Measurements from ENCODE around the gene INSIG1.
A peak's percentile ranks its signal among the peaks of the same experiment; 100 is the strongest.

Gene INSIG1

DNA sequence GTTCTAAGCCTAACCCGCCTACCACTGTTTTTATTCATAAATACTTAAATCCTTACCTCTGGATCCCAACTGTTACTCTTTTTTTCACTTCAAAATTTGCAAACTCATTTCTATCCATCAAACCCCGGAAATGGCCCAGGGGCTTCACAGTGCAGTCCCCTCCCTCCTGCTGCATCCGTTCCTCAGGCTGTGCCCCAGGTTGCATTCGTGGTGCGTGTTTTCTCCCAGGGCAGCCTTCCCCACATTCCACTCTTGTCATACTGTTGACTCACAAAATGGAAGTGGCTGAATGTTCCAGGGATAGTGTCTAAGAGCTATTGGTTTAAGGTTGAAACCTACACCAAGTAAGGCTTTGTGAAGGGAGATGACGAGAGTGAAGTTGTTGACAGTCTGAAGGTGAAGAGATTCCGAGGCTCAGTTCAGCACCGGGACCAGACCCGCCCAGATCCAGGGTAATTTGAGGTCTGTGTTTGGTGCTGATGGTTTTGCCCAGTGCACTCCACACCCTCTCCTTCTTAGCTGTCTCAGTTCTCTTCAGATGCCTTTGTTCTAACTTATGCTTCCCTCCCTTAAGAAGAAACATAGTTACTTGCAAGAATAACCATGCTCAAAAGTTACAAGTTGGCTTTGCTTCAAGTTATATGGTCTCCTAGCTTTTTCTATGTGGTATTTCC lies 7.7 kb downstream of the INSIG1 start:
- DNase-seq = no peak

- no peak for DNase-seq
Observed at GRCh38 chr7:155306673-155307470, 9.2 kb downstream of the INSIG1 start.

- DNase-seq = no peak
Observed at GRCh38 chr7:155308330-155309020, 10.8 kb downstream of the INSIG1 start.

DNA sequence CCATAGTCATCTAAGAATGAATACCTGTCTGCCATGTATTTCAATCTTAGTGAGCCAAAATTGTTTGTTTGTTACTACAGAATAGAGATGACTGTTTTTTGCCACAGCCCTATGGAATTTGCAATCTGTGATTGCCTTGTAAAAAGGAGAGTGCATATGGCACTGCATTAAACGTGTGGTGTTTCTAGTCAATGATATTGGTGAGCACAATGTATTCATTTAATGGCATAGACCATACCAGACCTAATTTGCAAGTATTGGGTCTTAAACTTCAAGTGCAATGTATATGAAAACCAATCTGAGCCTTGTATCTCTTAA lies 11.3 kb downstream of the INSIG1 start:
- no peak for DNase-seq

DNA sequence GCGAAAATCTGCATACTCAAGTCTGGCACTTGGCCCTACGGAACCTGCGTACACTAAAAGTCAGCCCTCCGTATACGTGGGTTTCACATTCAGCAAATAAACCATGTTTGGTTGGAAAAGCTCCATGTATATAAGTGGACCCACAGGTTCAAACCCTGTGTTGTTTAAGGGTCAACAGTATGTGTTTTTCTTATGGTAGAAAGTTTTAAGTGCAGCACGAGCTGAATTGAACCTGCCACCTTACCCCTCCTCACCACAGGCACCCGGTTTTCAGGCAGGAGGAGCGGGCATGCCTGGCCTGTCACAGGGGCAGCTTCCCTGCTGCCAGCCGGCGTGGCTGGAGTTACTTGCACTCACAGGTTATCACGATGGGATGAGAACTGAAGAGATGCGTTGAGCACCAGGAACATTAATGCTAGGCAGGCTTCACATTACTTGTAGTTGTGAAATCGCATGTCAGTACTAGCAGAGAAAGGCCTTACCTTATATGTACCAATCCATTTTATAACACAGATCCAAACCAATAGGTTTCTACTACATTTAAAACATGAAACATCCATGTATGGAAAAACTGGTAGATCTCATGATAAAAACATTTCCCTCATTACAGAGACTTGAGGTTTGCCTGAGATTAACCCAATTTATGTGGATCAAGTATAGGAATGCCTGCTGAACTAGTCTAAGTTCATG lies 12.9 kb downstream of the INSIG1 start:
- no peak for DNase-seq

- DNase-seq = no peak
Observed at GRCh38 chr7:155311826-155312537, 14.3 kb downstream of the INSIG1 start.

DNA sequence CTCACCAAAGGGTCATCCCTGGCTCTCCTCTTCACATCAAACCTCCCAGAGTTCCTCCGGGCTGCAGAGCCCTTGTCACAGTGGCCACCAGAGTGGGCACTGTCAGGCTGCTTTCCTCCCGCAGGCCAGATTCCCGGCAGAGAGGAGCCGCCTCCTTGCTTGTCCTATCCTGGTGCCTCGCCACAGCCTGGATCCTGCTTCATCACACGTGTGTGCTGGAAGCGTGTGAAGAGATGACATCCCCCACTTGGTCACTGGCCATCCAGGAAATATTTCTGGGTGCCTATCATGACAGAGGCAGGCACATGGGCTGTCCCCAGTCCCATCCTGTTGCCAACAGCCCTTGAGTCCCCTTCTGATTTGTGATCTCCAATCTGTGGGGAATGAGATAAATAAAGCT lies 15.0 kb downstream of the INSIG1 start:
- DNase-seq = no peak

DNA sequence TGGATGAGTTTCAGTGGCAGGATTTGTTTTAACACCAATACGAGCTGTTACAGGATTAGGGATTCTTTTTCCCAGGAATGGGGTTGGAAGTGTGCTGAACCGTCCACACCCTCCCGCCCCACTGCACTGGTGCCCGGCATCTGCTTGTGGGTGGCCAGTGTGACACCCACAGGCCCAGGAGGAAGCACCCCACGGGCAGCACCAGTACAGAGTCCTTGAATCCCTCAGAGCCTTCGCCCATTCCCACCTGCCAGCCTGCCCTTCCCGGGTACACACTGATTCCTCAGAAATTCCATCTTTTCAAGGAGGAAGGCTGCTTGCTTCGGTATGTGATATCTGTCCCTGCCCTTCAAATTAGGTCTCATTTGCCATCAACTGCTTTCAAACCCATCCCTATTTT lies 15.4 kb downstream of the INSIG1 start:
- no peak for DNase-seq

DNA sequence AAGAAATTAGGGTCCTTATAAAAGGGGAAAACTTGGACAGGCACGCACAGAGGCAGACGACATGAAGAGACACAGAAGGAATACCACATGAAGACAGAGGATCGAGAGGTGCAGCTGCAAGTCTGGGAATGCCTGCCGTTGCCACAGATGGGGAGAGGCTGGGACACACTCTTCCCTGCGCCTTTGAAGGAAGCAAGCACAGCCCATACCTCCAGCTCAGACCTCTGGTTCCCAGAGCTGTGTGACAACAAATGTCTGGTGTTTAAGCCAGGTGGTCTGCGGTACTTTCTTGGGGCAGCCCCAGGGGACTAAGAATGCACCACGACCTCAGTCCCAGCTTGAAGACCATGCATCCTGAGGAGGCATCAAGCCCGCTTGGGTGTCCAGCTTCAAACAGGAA lies 18.3 kb downstream of the INSIG1 start:
- no peak for DNase-seq

DNA sequence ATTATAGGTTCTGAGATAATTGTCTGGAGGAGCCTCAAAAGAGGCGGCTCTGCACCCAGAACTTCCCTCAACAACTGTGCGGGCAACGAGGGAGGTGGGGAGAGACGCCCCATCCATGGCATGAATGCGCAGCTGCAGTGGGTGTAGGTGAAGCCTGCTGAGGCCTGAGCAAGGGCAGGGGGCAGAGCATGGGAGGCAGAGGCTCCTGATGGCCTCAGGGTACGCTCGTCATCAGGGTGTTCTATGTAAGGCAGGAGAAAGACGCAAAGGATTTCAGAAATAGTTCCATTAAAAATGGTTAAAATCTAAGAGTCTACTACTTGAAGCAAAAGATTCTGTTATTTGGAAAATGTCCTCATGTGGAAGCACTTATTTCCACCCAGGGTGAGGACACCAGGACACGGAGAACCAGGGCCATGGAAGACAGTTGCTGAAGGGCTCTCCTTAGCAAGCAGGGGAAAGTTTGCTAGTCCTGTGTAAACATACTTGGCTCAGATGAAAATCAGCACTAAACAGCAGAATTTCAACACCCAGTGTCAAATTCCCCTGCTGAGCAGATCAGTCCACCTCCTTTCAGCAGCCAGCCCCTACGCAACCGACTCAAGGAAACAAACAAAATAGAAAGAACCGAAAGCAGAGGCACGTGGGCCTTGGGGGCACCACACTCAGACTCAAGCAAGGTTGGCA lies 18.9 kb downstream of the INSIG1 start:
- no peak for DNase-seq

- no peak for DNase-seq
Observed at GRCh38 chr7:155317114-155317434, 19.4 kb downstream of the INSIG1 start.

GRCh38 chr7:155318245-155318644 lies 20.6 kb downstream of the INSIG1 start:
- no peak for DNase-seq

- DNase-seq = peak; percentile 29
Observed at GRCh38 chr7:155322530-155322929, 24.9 kb downstream of the INSIG1 start.

GRCh38 chr7:155323001-155323638 lies 25.4 kb downstream of the INSIG1 start:
- DNase-seq = peak; percentile 10

DNA sequence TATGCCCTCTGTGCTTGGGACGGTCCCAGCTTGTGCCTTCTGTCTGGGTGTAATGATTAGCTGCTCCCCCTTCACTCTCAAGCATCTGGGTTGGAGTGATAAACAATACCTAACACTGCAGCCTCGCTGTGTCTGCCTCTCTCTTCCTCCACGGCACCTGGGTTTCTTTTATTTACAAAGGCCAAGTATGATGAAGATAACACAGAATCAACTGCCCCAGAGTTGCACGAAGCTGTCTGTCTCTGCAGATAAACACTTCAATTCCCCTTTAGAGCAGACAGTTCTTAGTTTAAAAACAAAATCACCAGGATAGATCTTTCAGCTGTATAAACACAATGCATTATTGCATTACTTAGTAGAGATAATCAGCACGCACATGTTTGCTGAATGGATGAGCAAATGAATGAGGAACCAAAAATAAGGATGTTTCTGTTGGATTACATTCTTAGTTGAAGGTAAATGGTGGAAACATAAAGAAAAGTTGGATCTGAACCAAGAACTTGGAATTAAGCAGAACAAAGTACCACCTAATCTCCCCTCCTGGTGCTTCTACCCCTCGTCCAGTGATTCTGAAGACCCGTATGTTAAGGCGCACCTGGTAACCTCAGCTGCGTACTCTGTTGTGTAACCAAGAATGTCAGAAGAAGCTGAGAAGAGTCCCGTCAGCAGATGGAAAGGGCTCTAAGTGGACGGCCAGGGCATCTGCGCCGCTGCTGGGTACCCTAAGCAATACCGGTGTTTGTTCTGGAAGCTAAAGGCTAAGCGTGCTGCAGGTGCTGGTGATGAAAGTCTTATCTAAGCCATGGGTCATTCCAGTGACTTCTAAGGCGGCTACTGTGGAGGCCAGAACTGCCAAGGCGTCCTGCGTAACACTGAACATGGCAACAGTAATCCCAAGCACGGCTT lies 26.6 kb downstream of the INSIG1 start:
- DNase-seq = no peak

DNA sequence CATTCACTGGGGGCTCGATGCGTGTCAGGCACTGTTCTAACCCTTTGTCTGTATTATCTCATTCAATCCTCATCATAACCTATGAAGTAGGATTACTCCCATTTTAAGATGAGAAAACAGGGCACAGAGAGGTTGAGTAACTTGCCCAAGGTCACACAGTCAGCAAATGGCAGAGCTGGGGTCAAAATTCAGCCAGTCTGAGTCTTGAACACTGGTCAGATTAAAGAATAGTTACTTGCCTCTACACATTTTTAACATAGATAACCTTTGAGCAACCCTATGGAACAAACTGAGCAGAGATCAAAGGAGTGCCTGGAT lies 27.2 kb downstream of the INSIG1 start:
- DNase-seq = no peak

DNA sequence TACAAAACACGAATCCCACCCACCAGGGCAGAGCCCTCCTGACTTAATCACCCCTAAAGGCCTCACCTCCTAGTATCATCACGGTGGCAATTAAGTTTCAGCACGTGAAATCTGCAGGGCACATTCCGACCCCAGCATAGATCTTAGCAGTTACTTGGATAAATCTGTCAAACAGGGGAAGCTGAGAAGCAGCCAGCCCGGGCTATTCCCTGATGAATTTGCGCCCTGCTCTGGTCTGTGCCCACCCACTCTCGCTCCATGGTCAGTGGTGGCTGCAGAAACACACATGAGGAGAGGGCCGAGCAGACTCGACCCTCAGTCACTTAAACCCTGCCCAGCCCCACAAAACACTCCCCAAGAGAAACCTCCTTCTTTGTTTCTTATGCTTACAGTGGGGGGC lies 28.7 kb downstream of the INSIG1 start:
- DNase-seq = no peak

DNA sequence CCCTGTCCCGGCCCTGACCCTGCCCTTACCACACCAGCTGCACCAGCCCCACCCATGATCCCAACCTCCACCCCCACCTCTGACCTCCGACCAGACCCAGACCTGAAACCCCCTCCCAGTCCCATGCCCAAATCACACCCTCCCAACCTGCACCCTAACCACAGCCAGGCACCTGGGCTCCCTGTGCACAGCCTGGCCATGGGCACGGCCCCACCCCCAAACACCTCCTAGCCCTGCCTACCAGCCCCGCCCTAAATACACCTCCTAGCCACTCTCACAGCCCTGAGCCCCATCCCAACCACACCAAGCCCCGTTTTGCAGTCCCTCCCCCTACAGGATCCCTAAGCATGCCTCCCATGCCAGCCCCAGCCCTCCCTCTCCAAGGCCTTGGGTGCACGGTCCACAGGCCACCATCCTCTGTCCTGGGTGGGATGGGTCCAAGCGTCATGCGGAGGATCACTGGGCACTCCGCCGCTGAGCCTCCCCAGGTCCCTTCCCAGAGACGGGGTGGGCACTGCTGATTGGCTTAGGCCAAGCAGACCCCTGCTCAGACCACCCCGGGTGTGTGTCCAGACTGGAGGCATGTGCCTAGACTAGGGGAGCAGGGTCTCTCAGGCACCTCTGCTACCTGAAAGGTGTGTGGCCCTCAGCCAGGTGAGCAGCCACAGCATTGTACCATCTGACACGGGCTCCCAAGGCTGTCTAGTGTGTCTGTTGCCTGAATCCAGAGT lies 30.1 kb downstream of the INSIG1 start:
- DNase-seq = no peak

GRCh38 chr7:155329225-155329624 lies 31.5 kb downstream of the INSIG1 start:
- DNase-seq = no peak

GRCh38 chr7:155331396-155331795 lies 33.7 kb downstream of the INSIG1 start:
- no peak for DNase-seq
